DMS53 (cell line): Measurements from ENCODE around the gene EPOP.
"Not testable (repeated sequence)": the region's sequence is repeated elsewhere in the genome, so short reads cannot be mapped to it uniquely, and the experiment has no call there.

Experiments
- DNase-seq: peaks from one replicate; lab custom pipeline; 2025; lab: John Stamatoyannopoulos, UW

EPOP gene

DNA sequence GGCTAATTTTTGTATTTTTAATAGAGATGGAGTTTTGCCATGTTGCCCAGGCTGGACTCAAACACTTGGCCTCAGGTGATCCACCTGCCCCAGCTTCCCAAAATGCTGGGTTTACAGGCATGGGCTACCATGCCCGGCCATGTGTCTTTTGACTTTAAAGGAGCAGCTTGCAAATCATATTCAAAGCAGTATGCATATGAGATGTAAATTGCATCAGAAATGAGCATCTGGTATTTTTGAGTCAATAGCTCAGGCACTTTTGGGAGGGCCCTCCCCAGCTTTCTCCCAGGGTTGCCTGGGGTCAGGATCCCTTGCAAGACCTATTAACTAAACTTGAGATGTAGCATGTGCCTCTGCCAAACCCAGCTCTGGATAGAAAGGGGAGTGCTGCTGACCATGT lies 21.5 kb downstream of the EPOP start:
- no peak for DNase-seq

DNA sequence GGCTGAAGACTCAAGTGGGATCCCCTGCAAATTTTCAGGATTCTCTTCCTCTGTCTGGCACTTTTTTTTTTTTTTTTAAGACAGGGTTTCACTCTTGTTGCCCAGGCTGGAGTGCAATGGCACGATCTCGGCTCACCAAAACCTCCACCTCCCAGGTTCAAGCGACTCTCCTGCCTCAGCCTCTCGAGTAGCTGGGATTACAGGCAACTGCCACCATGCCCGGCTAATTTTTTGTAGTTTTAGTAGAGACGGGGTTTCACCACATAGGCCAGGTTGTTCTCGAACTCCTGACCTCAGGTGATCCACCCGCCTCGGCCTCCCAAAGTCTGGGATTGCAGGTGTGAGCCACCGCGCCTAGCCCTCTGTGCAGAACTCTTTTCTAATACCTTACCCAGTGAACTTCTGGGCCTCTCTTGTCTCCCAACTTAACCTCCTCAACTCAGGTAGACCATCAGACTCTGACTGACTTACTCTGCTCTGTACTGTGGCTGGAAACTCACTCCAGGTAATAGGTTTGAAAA lies 24.0 kb downstream of the EPOP start:
- not testable (repeated sequence) for DNase-seq

DNA sequence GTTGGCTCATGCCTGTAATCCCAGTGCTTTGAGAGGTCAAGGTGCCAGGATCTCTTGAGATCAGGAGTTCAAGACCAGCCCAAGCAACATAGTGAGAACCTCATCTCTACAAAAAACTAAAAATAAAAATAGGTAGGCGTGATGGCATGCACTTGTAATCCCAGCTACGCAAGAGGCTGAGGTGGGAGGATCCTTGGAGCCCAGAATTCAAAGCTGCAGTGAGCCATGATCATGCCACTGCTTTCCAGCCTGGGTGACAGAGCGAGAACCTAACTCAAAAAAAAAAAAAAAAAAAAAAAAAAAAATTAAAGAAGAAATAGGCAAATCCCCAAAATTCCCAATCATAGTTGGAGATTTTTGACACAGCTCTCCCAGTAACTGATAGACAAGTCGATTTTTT lies 36.8 kb downstream of the EPOP start:
- no peak for DNase-seq

DNA sequence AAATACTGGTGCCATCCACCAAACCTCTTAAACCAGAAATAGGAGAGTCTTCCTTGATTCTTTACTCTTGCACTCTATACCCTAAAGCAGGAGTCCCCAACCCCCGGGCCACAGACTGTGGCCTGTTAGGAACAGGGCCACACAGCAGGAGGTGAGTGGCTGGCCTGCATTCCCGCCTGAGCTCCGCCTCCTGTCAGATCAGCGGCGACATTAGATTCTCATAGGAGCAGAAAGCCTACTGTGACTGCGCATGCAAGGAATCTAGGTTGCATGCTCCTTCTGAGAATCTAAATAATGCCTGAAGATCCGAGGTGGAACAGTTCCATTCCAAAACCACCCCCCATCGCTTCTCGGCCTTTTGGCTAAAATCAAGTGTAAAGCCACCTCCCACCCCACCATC lies 38.7 kb downstream of the EPOP start:
- no peak for DNase-seq

DNA sequence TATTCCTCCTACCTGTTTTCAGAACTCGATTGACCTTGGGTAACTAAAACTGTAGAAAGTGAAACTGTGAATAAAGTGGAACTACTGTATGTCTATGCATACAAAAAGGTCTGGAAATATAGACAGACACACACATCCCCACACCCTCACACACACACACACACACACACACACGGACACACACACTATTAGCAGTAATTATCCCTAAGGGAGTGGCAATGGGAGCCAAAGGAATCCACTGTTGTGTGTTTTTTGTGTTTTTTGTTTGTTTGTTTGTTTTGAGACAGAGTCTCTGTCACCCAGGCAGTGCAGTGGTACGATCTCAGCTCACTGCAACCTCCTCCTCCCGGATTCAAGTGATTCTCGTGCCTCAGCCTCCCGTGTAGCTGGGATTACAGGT lies 42.4 kb downstream of the EPOP start:
- no peak for DNase-seq

DNA sequence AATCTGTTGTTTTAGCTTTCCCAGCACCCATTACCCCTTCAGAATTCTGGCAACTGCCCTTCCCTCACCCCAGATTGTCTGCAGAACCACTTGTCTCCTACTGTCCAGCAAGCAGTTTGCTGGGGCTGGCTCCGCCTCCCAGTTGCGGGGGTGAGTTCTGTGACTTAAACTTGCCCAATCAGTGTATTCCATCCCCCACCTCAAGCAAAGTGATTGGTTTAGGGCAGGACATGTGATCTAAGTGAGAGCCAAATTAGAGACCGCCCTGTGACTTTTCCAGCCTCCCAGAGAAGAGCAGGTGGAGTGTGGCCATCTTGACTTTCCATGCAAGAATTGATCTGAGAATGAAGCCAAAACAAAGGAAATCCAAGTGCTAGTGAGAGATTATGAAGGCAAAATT lies 46.3 kb downstream of the EPOP start:
- peak; percentile 47 for DNase-seq

DNA sequence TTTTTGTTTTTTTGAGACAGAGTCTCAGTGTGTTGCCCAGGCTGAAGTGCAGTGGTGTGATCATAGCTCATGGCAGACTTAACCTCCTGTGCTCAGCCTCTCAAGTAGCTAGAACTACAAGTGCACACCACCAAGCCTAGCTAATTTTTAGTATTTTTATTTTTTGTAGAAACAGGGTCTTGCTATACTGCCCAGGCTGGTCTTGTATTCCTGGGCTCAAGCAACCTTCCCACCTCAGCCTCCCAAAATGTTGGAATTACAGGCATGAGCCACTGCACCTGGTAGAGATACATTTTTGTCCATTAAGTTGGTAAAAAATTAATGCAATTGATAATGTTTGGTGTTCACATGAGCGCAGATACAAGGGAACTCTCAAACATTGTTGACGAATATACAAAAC lies 46.8 kb downstream of the EPOP start:
- no peak for DNase-seq

DNA sequence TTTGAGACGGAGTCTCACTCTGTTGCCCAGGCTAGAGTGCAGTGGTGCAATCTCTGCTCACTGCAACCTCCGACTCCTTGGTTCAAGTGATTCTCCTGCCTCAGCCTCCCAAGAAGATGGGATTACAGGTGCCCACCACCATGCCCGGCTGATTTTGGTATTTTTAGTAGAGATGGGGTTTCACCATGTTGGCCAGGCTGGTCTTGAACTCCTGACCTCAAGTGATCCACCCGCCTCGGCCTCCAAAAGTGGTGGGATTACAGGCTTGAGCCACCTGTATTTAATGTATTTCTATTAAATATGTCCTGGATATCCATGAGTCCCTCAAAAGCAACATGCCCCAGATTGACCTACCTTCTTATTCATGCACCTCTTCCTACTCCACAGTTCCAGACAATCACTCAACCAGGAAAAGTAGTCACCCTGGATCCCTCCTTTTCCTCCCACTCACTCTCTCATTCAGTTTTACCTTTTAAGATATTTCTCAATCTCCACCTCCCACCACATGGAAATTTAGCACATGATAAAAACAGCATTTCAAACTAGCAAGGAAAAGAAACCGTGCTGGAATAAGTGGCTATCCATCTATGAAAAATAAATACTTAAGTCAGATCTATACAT lies 48.0 kb downstream of the EPOP start:
- peak; percentile 32 for DNase-seq

DNA sequence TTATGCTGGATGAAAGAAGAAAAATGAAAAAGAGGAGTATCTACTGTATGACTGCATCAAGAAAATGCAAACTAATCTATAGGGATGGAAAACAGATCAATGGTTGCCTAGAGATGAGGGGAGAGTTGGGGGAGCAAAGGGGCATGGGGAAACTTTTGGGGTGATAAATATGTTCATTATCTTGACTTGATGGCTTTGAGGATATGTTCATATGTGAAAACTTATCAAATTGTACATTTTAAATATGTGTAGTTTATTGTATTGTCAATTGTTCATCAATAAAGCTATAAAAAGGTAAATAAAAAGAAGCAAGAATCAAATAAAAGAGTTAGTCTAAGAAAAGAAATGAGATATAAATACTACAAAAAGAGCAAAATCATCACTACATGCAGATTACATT lies 49.3 kb downstream of the EPOP start:
- no peak for DNase-seq

DNA sequence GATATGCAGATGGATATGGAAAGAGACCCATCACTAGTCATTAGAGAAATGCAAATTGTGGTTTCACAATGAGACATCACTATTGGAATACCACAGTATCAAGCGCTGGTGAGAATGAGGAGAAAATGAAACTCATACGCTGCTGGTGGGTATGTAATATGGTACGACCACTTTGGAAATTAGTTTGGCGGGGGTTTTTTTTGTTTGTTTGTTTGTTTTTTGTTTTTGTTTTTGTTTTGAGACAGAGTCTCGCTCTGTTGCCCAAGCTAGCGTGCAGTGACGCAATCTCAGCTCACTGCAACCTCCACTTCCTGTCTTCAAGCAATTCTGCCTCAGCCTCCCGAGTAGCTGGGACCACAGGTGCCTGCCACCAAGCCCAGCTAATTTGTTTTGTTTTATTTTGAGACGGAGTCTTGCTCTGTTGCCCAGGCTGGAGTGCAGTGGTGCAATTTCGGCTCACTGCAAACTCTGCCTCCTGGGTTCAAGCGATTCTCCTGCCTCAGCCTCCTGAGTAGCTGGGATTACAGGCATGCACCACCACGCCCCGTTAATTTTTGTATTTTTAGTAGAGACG lies 49.9 kb downstream of the EPOP start:
- DNase-seq = not testable (repeated sequence)
